Fibroblast of the aortic adventitia (primary cell): ENCODE measurements around the gene AP3B1. TPM values are rescaled to one million over a fixed set of nuclear protein-coding genes. Genes with fewer than 3 reads are reported as not detected.

Experiments used
- DNase-seq: peaks from one replicate; pipeline ENCODE4 v3.0.0-alpha.2; 2010; ENCODE audit warnings: low read depth
- H3K4me3 ChIP-seq: 2 replicates; pipeline ENCODE4 v1.5.1; 2011; ENCODE audit warnings: low read depth, mild to moderate bottlenecking, control low read depth, low read length, moderate library complexity
- CTCF ChIP-seq: IDR thresholded peaks from 2 replicates; pipeline ENCODE4 v1.5.1; 2011; ENCODE audit warnings: mild to moderate bottlenecking, low read length, control low read depth, inconsistent platforms; ENCODE audit not compliant: insufficient read depth
- total RNA-seq: library from RNA; depleted of rRNA; stranded (reverse); fragments of >200 nt; gene quantifications from 2 replicates; pipeline ENCODE4 v1.2.3, GENCODE V29; 2012; ENCODE audit warnings: low replicate concordance

Gene AP3B1
- total RNA-seq, 1 donor: 78.5 TPM

DNA sequence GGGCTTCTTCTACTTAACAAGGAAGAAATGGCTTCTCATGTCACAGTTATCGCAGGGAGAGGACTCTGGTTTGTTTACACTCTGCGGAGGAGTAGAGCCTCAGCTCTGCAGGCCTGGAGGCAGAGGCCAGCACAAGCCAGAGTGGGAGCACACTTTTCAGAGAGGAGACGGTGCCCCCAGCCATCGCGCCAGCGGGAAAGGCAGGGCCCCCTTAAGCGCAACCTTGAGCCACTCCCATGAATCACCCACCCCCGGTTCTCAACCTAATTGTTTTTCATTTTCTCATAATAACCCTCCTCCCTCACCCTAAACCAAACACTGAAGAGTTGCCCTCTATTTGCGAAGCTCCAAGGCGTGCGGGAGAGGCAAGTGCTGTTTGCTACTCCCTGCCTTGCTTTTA is 309.9 kb downstream of the AP3B1 start:
- TF ChIP-seq CTCF: no peak

DNA sequence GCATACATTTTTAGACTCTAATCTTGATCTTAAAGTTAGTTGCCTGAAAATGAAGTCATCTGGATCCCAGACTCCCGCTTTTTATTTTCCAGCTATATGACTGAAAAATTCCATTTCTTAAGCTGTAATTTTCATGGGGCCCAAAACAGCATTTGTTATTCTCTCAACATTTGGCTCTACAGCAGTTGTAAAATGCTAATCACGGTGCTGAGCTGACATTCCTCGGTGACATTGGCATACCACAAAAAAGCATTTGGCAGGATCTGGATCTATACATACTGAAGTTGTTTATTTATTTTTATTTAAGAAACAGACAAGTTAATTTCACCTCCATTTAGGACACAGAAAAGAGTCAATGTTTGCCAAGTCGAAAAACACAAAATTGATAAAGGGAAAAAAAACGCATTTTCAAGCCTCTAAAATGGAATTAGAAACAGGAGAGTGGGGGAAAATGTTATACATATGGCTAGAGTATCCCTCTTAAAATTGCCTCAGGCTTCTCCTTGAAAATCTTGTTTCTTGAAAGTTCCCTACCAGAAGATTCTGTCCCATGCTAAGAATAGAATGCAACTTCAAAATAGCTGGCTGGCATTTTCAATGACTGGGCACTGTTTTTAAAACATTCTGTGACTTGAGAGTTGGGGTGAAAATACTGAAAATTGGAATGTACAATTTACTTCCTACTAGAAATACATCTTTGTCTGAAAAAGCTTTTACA is 310.9 kb downstream of the AP3B1 start:
- H3K4me3 ChIP-seq: no peak overlapping the region
- TF ChIP-seq CTCF: no peak
- no peak for DNase-seq

More for the DNA sequence above, 309.9 kb downstream of the AP3B1 start:
- DNase-seq: no peak
- no peak overlapping the region for H3K4me3 ChIP-seq

- DNase-seq: no peak
- TF ChIP-seq CTCF: no peak
- no peak overlapping the region for H3K4me3 ChIP-seq
Measured at GRCh38 chr5:77981820-77982219, 312.7 kb downstream of the AP3B1 start.

DNA sequence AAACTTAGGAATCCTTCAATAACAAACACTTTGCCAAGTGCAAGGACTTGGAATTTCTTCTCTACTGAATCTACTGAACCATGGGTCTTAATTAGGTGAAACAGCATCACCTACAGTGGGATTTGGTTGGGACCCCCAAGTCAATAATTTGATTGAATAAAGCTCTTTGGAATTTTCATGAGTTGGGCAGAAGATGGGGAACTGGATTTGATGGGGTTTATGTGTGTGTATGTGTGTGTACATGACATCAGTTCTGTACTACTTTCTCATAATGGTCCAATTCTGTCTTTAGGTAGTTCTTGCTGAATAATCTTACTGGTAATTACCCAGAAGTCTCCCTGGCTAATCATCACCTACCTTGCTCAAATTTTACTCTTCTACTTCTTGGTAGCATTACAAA is 319.9 kb downstream of the AP3B1 start:
- no peak for TF ChIP-seq CTCF
- no peak overlapping the region for H3K4me3 ChIP-seq

DNA sequence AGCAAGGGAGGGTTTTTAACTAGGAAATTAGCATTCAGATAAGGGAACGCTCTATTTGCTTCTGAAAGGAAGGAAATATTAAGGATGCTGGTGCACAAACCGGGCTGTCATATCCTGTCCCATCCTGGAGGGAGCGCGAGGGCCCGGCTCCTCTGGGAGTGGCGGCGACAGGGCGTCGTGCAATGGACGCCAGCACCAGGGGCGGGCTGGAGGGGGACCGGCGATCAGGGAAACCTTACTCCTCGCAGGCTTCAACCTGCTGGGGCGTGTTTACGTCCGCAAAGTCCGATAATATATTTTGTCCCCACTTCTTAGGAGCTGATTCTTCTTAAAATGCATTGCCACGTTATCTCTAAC is 321.3 kb downstream of the AP3B1 start:
- H3K4me3 ChIP-seq: no peak overlapping the region
- DNase-seq: no peak
- no peak for TF ChIP-seq CTCF

More for the DNA sequence above, 319.9 kb downstream of the AP3B1 start:
- DNase-seq: no peak

GRCh38 chr5:77972469-77973252 is 321.8 kb downstream of the AP3B1 start:
- no peak for DNase-seq
- no peak for TF ChIP-seq CTCF
- H3K4me3 ChIP-seq: peak overlapping the region; percentile 51
